ENCODE results near the gene HNF1A. TPM values are rescaled to one million over a fixed set of nuclear protein-coding genes. Genes with fewer than 3 reads are reported as not detected.

The HNF1A gene
- total and polyA plus RNA-seq, 2 of the 13 experiments (the other 11 are each of a cell fraction or from before 2014, with no cell fraction given) = 13.4 to 34.7 TPM

DNA sequence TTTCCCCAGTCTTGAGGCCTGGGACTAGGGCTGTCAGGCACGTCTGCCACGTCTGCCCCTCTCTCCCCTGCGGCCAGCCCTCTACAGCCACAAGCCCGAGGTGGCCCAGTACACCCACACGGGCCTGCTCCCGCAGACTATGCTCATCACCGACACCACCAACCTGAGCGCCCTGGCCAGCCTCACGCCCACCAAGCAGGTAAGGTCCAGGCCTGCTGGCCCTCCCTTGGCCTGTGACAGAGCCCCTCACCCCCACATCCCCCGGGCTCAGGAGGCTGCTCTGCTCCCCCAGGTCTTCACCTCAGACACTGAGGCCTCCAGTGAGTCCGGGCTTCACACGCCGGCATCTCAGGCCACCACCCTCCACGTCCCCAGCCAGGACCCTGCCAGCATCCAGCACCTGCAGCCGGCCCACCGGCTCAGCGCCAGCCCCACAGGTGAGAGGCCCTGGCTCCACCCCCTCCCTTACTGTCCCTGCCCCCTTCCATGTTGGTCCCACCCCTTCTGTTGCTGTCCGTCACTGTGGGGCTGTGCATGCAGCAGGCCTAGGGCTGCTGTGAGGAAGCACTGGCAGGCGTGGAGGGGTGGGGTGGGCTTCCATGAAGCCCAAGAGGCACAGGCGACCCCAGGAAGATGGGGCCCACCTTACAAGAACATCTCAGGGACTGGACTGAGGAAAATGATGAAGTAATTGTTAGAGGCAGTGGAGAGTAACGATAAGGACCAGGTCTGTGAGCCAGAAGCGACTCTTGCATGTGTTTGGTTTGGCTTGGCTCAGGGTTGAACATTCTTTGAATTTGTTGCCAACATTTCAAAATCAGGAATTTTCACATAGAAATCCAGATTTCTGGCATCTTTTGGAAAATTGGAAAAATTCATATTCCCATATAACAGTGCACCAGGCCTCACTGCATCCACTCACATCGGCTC lies 21.1 kb downstream of the HNF1A start:
- Histone ChIP-seq H3K4me2 (ENCODE audit: low read depth, low read length) (no peak overlapping the region), H3K4me3 (replicated peaks in 1 of 3; ENCODE audit: insufficient read depth in 1 of 3, low read depth in 2 of 3, low read length in 3 of 3) (no peak overlapping the region), H2AFZ (ENCODE audit: low read length) (no peak overlapping the region), H3K27me3 (ENCODE audit: control insufficient read depth in 1 of 2, insufficient read depth in 2 of 2, low read length in 2 of 2) (no peaks in the 10 kb centered on the region), H3K9me3 (ENCODE audit: low read length) (no peaks in the 10 kb centered on the region), H3K36me3 (replicated peaks in 1 of 2; ENCODE audit: control insufficient read depth in 1 of 2, insufficient read depth in 2 of 2, low read length in 2 of 2) (peaks cover 55 to 95% of the 10 kb centered on the region in 2 experiments), H3K4me1 (ENCODE audit: insufficient read depth, low read length) (peaks cover 16% of the 10 kb centered on the region; the same call in 1 of the 2 replicates), H3K79me2 (ENCODE audit: insufficient read depth, low read length) (no peaks in the 10 kb centered on the region), H3K27ac (ENCODE audit: extremely low read length, insufficient read depth, low read length) (no peak overlapping the region), H3K9ac (ENCODE audit: insufficient read depth, low read depth, low read length) (no peak overlapping the region), H4K20me1 (ENCODE audit: insufficient read depth, low read length) (no peaks in the 10 kb centered on the region)
- POLR2A ChIA-PET = interaction anchor here (1.2 to 6.7 kb wide), 3 partner anchors 20 to 26 kb away, joined by 4 to 114 read pairs (median 35); partner anchors contain the start of gene HNF1A
- no peak for FAIRE-seq
- CTCF ChIA-PET (ENCODE audit: low intra/inter-chr PET ratio, low total read pairs) = no interaction called here
- no TSS peak for BruUV-seq (replicated peaks)
- in situ Hi-C loops (cut with HindIII; ENCODE audit: extremely low pct_ligation_motif_present, low pct_unique_long_range_greater_than_20kb) = no loop called here
- no peak for TF ChIP-seq ZFAT (CRISPR knock-in tag; conservative IDR thresholded peaks at IDR 0.05)
- TF ChIP-seq, protein P1, sequence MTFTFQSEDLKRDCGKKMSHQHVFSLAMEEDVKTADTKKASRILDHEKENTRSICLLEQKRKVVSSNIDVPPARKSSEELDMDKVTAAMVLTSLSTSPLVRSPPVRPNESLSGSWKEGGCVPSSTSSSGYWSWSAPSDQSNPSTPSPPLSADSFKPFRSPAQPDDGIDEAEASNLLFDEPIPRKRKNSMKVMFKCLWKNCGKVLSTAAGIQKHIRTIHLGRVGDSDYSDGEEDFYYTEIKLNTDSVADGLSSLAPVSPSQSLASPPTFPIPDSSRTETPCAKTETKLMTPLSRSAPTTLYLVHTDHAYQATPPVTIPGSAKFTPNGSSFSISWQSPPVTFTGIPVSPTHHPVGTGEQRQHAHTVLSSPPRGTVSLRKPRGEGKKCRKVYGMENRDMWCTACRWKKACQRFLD (CRISPR knock-in tag; IDR thresholded peaks at IDR 0.05; ENCODE audit: borderline replicate concordance) = no peak
- TF ChIP-seq ZNF264 (CRISPR knock-in tag; IDR thresholded peaks at IDR 0.05) = no peak
- TF ChIP-seq ZNF7 (CRISPR knock-in tag; IDR thresholded peaks at IDR 0.05) = no peak
- TF ChIP-seq, protein P2, sequence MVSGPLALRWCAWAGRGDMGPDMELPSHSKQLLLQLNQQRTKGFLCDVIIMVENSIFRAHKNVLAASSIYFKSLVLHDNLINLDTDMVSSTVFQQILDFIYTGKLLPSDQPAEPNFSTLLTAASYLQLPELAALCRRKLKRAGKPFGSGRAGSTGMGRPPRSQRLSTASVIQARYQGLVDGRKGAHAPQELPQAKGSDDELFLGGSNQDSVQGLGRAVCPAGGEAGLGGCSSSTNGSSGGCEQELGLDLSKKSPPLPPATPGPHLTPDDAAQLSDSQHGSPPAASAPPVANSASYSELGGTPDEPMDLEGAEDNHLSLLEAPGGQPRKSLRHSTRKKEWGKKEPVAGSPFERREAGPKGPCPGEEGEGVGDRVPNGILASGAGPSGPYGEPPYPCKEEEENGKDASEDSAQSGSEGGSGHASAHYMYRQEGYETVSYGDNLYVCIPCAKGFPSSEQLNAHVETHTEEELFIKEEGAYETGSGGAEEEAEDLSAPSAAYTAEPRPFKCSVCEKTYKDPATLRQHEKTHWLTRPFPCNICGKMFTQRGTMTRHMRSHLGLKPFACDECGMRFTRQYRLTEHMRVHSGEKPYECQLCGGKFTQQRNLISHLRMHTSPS (CRISPR knock-in tag; IDR thresholded peaks at IDR 0.05; ENCODE audit: low read depth) = no peak
- TF ChIP-seq, protein P3, sequence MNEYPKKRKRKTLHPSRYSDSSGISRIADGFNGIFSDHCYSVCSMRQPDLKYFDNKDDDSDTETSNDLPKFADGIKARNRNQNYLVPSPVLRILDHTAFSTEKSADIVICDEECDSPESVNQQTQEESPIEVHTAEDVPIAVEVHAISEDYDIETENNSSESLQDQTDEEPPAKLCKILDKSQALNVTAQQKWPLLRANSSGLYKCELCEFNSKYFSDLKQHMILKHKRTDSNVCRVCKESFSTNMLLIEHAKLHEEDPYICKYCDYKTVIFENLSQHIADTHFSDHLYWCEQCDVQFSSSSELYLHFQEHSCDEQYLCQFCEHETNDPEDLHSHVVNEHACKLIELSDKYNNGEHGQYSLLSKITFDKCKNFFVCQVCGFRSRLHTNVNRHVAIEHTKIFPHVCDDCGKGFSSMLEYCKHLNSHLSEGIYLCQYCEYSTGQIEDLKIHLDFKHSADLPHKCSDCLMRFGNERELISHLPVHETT (CRISPR knock-in tag; conservative IDR thresholded peaks at IDR 0.05) = no peak
- no peak for TF ChIP-seq TBP (CRISPR knock-in tag; IDR thresholded peaks at IDR 0.05)
- peak; percentile 95 for TF ChIP-seq AGO2 (optimal IDR thresholded peaks at IDR 0.05; ENCODE audit: low read depth, low read length)
- peak; percentile 41 for TF ChIP-seq HNRNPK (IDR thresholded peaks at IDR 0.05; ENCODE audit: low read depth, low read length, poor library complexity, severe bottlenecking)
- TF ChIP-seq ZBTB21 (CRISPR knock-in tag; IDR thresholded peaks at IDR 0.05) = no peak
- peak; percentile 59 for TF ChIP-seq RBFOX2 (IDR thresholded peaks at IDR 0.05; ENCODE audit: low read depth, low read length)
- TF ChIP-seq NBN (conservative IDR thresholded peaks at IDR 0.05) = no peak
- no peak for TF ChIP-seq GTF2F1 (IDR thresholded peaks at IDR 0.05; ENCODE audit: low read length)
- TF ChIP-seq HOXA5 (CRISPR knock-in tag; IDR thresholded peaks at IDR 0.05) = no peak
- TF ChIP-seq POLR2A (IDR thresholded peaks at IDR 0.05; ENCODE audit: insufficient read depth in 1 of 2, low read depth in 2 of 2, low read length in 2 of 2) = peak in 1 of 2 experiments; percentile 32; a peak in 1 of 4 replicates
- TF ChIP-seq NFRKB (IDR thresholded peaks at IDR 0.05) = no peak
- no peak for DNase-seq (ENCODE audit: low spot score)
- ATAC-seq = peak; percentile 4; the same call in 1 of the 3 replicates
- WGBS (ENCODE audit: low lambda C conversion rate) = 97% methylated on average over 18 of the region's 23 CpGs
- intact Hi-C loops (cut with micrococcal nuclease; ENCODE audit: unreplicated experiment) = no loop called here

Measured in HepG2 (cell line).